Gastrocnemius medialis (tissue), 4 donors: ENCODE data around the gene NFIA.

ENCODE experiments used
- CTCF ChIP-seq, 5 experiments: fragments of 450-650 bp in 3 of 5; fragments of 200-600 bp in 2 of 5; sonication (generic) in 2 of 5; IDR thresholded peaks in 4 of 5; conservative IDR thresholded peaks in 1 of 5; 1 replicate in 4 of 5; 2 replicates in 1 of 5; pipeline ENCODE4 v1.5.1; 2016 to 2019; ENCODE audit warnings: antibody characterized with exemption in 5 of 5, mild to moderate bottlenecking in 3 of 5, moderate library complexity in 3 of 5
- POLR2A ChIP-seq, 2 donors: fragments of 450-650 bp; IDR thresholded peaks; one replicate each; pipeline ENCODE4 v1.6.1; 2017; ENCODE audit warnings: antibody characterized with exemption in 2 of 2, mild to moderate bottlenecking in 2 of 2, moderate library complexity in 2 of 2

- TF ChIP-seq CTCF (IDR thresholded peaks at IDR 0.05 in 4 of 5, conservative IDR thresholded peaks at IDR 0.05 in 1 of 5) (no peak), POLR2A (IDR thresholded peaks at IDR 0.05) (no peak)
These were observed 563 bp upstream of the NFIA start for GRCh38 chr1:61081686-61082310.
